ENCODE measurements around the gene ACTN1.
A peak's percentile ranks its signal among the peaks of the same experiment; 100 is the strongest.

The ACTN1 gene

DNA sequence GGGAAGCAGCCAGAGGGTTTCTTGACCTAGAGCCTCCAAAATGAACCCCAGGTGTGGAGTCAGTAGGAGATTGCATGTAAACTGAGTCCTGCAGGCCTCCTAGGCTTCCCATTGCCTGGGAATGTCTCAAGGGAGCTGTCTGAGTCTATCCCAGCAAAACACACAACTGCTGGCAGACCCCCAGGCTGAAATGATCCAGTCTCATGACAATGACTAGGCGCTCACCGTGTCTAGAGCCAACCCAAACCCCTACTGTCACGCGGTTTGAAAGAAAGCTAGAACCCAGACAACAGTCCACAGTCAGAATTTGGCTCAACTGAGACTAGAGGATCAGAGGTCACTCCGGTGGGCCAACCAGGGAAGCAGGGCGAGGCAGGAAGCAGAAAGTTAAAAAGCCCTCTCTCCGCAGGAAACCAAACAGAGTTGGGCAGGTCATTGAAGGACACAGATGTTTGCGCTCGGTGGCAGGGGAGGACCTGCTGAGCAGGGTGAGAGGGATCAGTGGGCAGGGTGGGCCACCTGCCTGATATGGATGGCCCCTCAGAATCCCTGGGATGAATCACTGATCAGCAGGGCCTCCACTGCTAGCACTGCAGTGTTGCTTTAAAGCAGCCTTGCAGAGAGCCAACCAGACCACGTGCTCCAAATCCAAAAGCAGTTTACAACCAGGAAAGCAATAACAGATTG is 23.8 kb downstream of the ACTN1 start:
- peak overlapping the region; percentile 97 for H3K27ac Mint-ChIP-seq
- no peaks in the 10 kb centered on the region for H3K9me3 Mint-ChIP-seq (ENCODE audit: low read depth)
- H3K27me3 Mint-ChIP-seq: no peaks in the 10 kb centered on the region
- peaks cover 89% of the 10 kb centered on the region for H3K4me1 Mint-ChIP-seq (ENCODE audit: low read depth)
- peak overlapping the region; percentile 78 for H3K4me3 Mint-ChIP-seq
- peaks cover 10% of the 10 kb centered on the region for H3K36me3 Mint-ChIP-seq

DNA sequence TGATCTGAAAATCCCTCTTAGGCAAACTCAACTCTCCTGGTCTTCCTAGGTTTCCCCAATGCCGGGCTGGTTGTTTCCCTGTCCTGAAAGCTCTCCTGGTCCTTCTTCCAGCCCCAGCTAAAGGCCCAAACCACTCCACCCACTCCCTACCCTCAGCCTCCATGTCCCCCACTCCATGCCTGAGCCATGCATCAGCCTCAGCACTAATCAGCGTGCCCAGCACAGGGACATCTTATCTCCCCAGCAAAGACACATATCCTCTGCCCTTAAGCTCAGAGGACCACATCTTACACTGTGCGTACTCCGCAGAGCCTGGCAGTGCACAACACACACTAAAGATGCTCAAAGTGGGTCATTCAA is 25.9 kb downstream of the ACTN1 start:
- H3K27ac Mint-ChIP-seq: peak overlapping the region; percentile 95
- no peaks in the 10 kb centered on the region for H3K27me3 Mint-ChIP-seq
- peak overlapping the region; percentile 81 for H3K4me3 Mint-ChIP-seq
- H3K9me3 Mint-ChIP-seq (ENCODE audit: low read depth): no peaks in the 10 kb centered on the region
- H3K4me1 Mint-ChIP-seq (ENCODE audit: low read depth): peaks cover 91% of the 10 kb centered on the region
- H3K36me3 Mint-ChIP-seq: peaks cover 12% of the 10 kb centered on the region

DNA sequence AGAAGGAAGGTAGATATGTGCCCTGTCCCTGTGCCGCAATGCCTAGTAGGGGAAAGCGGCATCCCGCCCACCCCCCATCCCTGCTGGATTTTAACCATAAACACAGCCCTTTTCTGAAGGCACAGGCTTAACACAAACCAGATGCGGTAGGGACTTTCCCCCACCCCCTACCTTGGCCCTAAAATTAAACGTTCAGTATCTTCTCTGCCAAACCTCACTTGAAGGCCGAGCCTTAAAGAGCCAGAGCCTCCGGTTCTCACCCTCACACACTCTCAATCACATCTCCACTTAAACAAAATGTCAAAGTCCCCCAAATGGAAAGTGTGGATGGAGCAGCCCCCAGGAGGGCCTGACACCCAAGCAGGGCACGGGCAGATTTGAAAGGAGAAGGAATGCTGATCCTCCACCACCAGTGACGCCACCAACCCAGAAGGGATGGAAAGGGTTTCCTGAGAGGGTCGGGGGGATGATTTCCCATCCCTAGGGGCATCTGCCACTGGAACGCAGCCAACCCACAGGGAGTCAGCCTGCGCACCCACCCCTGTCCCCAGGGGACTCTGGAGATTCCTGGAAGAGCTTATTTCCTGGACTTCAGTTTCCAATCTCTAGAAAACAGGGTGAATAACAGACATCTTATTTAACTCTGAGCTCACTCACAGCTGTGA is 26.4 kb downstream of the ACTN1 start:
- Mint-ChIP-seq H3K27ac (peak overlapping the region; percentile 95), H3K9me3 (ENCODE audit: low read depth) (no peaks in the 10 kb centered on the region), H3K36me3 (peaks cover 12% of the 10 kb centered on the region), H3K4me3 (peak overlapping the region; percentile 81), H3K27me3 (no peaks in the 10 kb centered on the region), H3K4me1 (ENCODE audit: low read depth) (peaks cover 91% of the 10 kb centered on the region)

DNA sequence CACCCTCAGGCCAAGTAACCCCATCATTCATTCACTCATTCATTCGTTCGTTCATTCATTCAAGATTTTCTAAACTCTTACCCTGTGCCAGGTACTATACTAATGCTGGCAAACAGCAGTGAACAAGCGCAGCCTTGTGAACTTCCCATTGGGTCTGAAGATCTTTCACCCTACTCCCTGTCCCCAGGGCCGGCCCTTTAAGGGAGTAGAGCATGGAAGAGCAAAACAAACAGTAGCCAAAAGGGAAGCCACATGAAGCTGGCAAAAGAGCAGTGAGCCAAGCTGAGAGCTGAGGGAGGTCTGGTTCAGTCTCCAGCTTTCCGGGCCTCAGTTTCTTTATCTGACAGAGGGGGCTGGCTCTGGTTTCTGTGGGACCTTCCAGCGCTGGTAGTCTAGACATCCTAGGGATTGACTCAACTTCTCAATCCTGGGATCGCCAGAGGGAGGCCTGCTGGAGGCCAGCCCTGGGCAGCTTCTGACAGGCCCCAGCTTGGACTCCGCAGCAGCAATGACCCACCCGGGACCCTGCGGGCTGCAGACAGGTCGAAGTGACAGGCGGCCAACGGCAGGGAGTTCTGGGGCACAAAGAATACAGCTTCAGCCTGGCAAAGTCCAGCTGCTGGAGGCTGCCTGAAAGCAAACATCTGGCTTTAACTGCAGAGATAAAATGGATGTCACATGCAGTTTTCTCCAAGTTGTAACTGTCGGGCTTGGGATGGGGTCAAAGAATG is 27.1 kb downstream of the ACTN1 start:
- Mint-ChIP-seq H3K9me3 (ENCODE audit: low read depth) (no peaks in the 10 kb centered on the region), H3K36me3 (peaks cover 11% of the 10 kb centered on the region), H3K4me3 (peak overlapping the region; percentile 81), H3K4me1 (ENCODE audit: low read depth) (peaks cover 91% of the 10 kb centered on the region), H3K27ac (peak overlapping the region; percentile 95), H3K27me3 (no peaks in the 10 kb centered on the region)

DNA sequence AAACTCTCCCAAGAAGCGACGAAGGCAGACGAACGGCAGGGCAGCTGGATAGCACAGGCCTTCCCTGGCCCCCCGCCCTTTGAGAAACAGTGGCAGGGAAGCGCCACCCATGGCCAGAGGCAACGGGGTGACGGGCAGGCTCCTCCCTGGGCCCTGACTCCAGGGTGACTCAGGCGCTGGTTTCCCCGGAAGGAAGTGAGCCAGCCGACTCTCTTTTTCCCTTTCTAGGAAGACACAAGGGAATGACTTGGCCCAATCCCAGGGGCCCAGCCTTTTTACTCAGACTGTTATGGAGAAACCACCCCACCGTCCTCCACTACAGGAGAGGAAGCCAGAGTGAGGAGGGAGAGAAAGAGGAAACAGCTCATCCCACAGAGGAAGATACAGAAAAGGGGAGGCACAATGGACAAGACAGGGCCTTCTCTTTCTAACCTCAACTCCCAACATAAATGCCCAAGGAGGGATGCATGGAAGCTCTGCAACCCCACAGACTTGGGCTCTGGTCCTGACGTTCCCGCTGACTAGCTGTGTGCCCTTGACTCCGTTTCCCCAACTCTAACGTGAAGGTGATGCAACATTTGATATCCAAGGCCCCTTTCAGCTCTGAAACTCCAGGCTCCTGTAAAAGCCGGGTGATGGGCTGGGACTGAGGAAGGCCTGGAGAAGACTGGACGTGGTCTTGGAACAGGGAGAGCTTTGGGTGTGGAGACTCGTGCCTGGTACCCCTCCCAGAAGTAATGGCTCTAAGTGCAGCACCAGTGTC is 27.9 kb downstream of the ACTN1 start:
- Mint-ChIP-seq H3K4me1 (ENCODE audit: low read depth) (peaks cover 91% of the 10 kb centered on the region), H3K36me3 (peaks cover 7% of the 10 kb centered on the region), H3K4me3 (peak overlapping the region; percentile 20), H3K9me3 (ENCODE audit: low read depth) (no peaks in the 10 kb centered on the region), H3K27me3 (no peaks in the 10 kb centered on the region), H3K27ac (peak overlapping the region; percentile 79)

DNA sequence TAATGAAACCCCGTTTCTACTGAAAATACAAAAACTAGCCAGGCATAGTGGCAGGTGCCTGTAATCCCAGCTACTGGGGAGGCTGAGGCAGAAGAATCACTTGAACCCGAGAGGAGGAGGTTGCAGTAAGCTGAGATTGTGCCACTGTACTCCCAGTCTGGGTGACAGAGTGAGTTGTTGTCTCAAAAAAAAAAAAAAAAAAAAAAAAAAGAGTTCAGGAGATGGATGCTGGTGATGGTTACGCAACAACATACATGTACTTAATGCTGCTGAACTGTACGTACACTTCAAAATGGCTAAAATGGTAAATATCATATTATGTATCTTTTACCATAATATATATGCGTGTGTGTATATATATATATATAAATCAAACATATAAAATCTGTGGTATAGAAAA is 29.0 kb downstream of the ACTN1 start:
- Mint-ChIP-seq H3K27ac (peak overlapping the region; percentile 92), H3K36me3 (peaks cover 4% of the 10 kb centered on the region), H3K4me1 (ENCODE audit: low read depth) (peaks cover 91% of the 10 kb centered on the region), H3K27me3 (no peaks in the 10 kb centered on the region), H3K9me3 (ENCODE audit: low read depth) (no peaks in the 10 kb centered on the region), H3K4me3 (peak overlapping the region; percentile 51)

DNA sequence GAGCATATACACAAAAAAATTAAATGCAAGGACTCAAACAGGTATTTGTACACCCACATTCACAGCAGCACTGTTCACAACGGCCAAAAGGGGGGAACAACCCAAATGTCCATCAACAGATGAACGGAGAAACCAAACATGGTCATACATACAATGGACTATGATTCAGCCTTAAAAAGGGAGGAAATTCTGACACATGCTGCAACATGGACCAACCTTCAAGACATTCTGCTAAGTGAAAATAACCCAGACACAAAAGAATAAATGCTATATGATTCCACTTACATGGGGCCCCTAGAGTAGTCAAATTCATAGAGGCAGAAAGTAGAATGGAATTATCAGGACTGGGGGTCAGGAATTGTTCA is 29.5 kb downstream of the ACTN1 start:
- Mint-ChIP-seq H3K27ac (peak overlapping the region; percentile 92), H3K4me1 (ENCODE audit: low read depth) (peaks cover 91% of the 10 kb centered on the region), H3K36me3 (peaks cover 4% of the 10 kb centered on the region), H3K4me3 (peak overlapping the region; percentile 51), H3K27me3 (no peaks in the 10 kb centered on the region), H3K9me3 (ENCODE audit: low read depth) (no peaks in the 10 kb centered on the region)

DNA sequence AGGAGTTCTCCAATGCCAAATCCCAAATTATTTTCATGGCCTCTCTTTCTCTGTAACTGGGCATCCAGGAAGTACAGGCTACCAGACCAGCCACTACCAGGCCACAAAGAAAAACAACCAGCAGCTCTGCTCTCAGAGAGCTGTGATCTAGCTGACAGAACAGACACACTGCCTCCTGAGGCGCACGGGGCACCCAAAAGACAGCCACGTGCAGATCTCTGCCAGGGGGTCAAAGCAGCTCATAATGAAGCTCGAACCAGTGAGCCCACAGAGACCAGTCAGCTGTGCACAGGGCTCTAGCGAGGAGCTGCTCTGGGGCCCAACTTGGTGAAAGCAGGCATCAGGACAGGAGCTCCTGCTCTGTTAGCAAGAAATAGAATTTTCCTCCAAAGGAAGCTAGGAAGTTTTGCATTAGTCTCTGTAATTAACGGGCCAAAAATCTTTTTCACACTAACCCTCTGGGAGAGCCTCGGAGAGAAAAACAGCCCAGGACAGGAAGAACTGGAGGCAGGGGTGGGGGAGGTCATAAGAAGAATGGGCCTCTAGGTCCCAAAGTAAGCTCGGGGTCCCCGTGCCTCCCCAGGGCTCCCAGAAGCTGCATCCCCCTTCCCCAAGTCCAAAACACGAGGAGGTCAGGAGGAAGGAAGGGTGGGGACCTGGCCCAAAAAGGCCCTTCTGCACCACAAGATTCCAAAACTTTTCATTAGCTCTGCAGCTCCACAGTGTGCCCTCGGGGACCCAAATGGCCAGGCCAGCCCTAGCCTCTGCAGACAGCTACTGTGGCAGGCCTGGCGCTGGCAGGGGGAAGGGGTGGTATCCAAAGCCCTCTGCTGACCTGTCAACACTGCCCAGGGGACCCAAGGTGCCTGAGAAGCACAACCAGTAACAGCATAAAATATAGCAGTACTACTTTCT is 30.2 kb downstream of the ACTN1 start:
- peak overlapping the region; percentile 51 for H3K4me3 Mint-ChIP-seq
- H3K27me3 Mint-ChIP-seq: no peaks in the 10 kb centered on the region
- H3K27ac Mint-ChIP-seq: peak overlapping the region; percentile 92
- no peaks in the 10 kb centered on the region for H3K9me3 Mint-ChIP-seq (ENCODE audit: low read depth)
- H3K4me1 Mint-ChIP-seq (ENCODE audit: low read depth): peaks cover 94% of the 10 kb centered on the region
- H3K36me3 Mint-ChIP-seq: peaks cover 4% of the 10 kb centered on the region

DNA sequence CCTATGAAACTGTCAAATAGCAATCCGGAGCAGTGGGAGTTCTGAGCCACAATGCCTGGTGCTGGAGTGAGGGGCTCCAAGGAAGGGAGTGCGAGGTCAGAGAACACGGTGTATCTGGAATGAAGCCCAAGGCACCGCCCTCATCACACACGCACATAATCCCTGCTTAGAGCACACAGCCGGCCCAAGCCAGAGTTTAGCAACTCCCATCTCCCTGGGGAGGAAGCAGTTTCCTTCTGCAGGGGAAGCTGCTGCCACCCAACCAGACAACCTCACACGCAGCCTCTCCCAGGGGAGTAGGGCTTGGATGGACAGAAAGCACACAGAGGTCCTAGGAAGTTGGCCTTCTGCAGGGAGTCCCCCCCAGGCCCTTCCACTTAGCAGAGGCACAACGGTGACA is 31.3 kb downstream of the ACTN1 start:
- Mint-ChIP-seq H3K27ac (peak overlapping the region; percentile 92), H3K27me3 (no peaks in the 10 kb centered on the region), H3K4me3 (peak overlapping the region; percentile 42), H3K9me3 (ENCODE audit: low read depth) (no peaks in the 10 kb centered on the region), H3K36me3 (peaks cover 2% of the 10 kb centered on the region), H3K4me1 (ENCODE audit: low read depth) (peaks cover 95% of the 10 kb centered on the region)

DNA sequence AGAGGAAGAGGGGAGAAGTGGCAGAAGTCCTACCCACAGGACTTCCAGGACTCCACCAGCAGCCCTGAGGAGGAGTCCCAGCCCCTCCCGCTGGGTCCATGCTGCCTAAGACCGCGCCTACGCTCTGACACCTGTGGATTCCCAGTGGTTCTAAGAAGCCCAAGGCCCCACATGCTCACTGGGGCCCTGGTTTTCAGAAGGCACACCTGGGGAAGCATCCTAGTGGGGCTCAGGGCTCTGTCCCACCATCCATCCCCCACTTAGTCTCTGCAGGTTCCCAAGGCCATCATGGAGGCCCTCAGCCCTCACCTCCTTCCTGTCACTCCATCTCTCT is 32.6 kb downstream of the ACTN1 start:
- no peaks in the 10 kb centered on the region for H3K9me3 Mint-ChIP-seq (ENCODE audit: low read depth)
- H3K4me3 Mint-ChIP-seq: peak overlapping the region; percentile 37
- H3K27ac Mint-ChIP-seq: peak overlapping the region; percentile 92
- no peaks in the 10 kb centered on the region for H3K27me3 Mint-ChIP-seq
- H3K4me1 Mint-ChIP-seq (ENCODE audit: low read depth): peaks cover 95% of the 10 kb centered on the region
- peaks cover 2% of the 10 kb centered on the region for H3K36me3 Mint-ChIP-seq

DNA sequence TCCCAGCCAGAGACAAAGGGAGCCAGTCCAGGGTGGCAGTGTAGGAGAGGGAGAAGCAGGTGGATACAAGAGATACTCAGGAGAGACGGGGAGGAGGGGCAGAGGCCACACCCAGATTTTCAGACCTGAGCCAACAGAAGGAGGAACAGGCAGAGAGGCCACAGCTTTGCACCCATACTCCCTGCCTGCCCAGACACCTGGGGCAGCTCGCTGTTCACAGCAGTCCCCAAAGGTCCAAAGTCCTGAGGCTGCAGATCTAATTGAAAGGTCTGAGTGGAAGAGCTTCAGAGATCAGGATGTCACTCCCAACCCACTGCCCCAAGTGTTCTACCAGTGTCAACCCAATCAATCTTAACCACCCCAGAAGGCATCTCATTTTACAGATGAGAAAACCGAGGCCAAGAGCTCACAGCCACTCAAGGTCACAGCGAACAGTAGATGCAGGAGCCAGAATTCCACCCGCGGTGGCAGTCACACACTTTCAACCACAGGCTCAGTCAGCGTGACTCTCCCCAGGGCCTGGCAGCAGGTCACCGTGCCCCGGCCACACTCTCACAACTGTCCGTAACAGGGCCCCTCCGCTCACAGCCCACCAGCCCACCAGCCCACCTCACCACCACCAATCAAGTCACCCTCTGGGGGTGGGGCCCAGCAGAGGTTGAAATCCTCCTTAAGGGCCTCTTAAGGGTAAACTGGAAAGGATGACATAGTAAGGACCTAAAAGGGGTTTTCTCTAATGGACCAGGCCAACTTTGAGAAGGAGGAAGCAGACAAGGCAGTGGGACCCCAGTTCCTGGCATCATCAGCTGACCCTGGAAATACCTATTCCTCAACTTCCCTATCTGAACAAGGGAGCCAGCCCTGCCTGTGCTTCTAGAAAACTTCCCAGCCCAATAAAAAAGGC is 33.3 kb downstream of the ACTN1 start:
- no peaks in the 10 kb centered on the region for H3K27me3 Mint-ChIP-seq
- H3K27ac Mint-ChIP-seq: peak overlapping the region; percentile 92
- peak overlapping the region; percentile 61 for H3K4me3 Mint-ChIP-seq
- peaks cover 2% of the 10 kb centered on the region for H3K36me3 Mint-ChIP-seq
- H3K9me3 Mint-ChIP-seq (ENCODE audit: low read depth): no peaks in the 10 kb centered on the region
- H3K4me1 Mint-ChIP-seq (ENCODE audit: low read depth): peaks cover 95% of the 10 kb centered on the region

DNA sequence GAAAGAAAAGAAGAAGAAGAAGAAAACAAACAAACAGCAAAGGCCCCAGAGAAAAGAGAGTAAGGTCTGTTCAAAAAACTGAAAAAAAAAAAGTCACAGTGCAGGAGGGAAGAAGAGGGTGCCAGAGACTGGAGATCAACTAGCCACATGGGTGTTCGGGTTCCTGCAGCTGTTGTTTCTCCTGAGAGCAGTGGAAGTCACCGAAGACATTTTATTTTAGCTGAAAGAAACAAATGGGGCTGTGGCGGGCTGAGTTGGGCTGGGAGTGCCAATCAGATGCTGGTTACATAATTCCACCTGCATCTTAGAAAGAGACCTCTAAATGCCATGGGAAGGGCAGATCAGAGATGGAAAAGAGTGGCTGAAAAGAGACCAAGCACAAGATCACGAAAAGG is 33.9 kb downstream of the ACTN1 start:
- H3K4me3 Mint-ChIP-seq: peak overlapping the region; percentile 61
- H3K27ac Mint-ChIP-seq: peak overlapping the region; percentile 92
- no peaks in the 10 kb centered on the region for H3K27me3 Mint-ChIP-seq
- H3K9me3 Mint-ChIP-seq (ENCODE audit: low read depth): no peaks in the 10 kb centered on the region
- peaks cover 97% of the 10 kb centered on the region for H3K4me1 Mint-ChIP-seq (ENCODE audit: low read depth)
- peaks cover 2% of the 10 kb centered on the region for H3K36me3 Mint-ChIP-seq

DNA sequence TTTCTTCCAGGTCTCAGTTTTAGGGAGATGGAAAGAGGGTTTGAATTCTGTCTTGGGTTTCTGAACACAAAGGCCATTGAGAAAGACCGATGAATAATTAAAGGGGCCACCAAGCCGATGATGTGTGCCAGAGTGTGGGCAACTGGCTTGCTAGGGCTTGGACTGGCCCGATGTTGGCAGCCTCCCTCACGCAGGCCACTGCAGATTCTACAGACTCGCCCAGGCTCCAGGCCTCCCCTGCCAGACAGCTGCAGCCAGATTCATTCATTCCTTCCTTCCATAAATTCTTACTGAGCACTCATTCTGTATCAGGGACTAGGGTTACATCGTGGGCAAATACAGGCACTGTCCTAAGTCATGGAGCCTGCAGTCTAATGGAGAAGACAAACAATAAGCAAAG is 34.9 kb downstream of the ACTN1 start:
- Mint-ChIP-seq H3K4me1 (ENCODE audit: low read depth) (peaks cover 97% of the 10 kb centered on the region), H3K27ac (peak overlapping the region; percentile 92), H3K27me3 (no peaks in the 10 kb centered on the region), H3K36me3 (no peaks in the 10 kb centered on the region), H3K4me3 (no peak overlapping the region), H3K9me3 (ENCODE audit: low read depth) (no peaks in the 10 kb centered on the region)
